Fibroblast of upper back skin (primary cell): ENCODE results near the gene KCNQ1.
A peak's percentile ranks its signal among the peaks of the same experiment; 100 is the strongest.

ENCODE experiments used
- DNase-seq: peaks from one replicate; pipeline ENCODE4 v3.0.0-alpha.2; 2013

Gene KCNQ1

GRCh38 chr11:2818503-2818902 lies 373.7 kb downstream of the KCNQ1 start:
- no peak for DNase-seq

GRCh38 chr11:2819316-2819715 lies 374.5 kb downstream of the KCNQ1 start:
- no peak for DNase-seq

- DNase-seq: no peak
These were observed 376.2 kb downstream of the KCNQ1 start for GRCh38 chr11:2820976-2821375.

GRCh38 chr11:2821891-2822290 lies 377.1 kb downstream of the KCNQ1 start:
- no peak for DNase-seq

GRCh38 chr11:2824851-2825250 lies 380.0 kb downstream of the KCNQ1 start:
- no peak for DNase-seq

GRCh38 chr11:2825261-2825888 lies 380.6 kb downstream of the KCNQ1 start:
- peak; percentile 84 for DNase-seq

- peak; percentile 99 for DNase-seq
These were observed 381.3 kb downstream of the KCNQ1 start for GRCh38 chr11:2825889-2826678.

GRCh38 chr11:2826679-2827056 lies 381.9 kb downstream of the KCNQ1 start:
- no peak for DNase-seq

- peak; percentile 19 for DNase-seq
These were observed 382.4 kb downstream of the KCNQ1 start for GRCh38 chr11:2827256-2827655.

- no peak for DNase-seq
These were observed 383.0 kb downstream of the KCNQ1 start for GRCh38 chr11:2827792-2828191.

GRCh38 chr11:2828585-2829330 lies 383.9 kb downstream of the KCNQ1 start:
- DNase-seq: no peak

- DNase-seq: no peak
These were observed 385.4 kb downstream of the KCNQ1 start for GRCh38 chr11:2830030-2830812.

- no peak for DNase-seq
These were observed 386.1 kb downstream of the KCNQ1 start for GRCh38 chr11:2830886-2831285.

- no peak for DNase-seq
These were observed 387.1 kb downstream of the KCNQ1 start for GRCh38 chr11:2831781-2832532.

- DNase-seq: no peak
These were observed 387.8 kb downstream of the KCNQ1 start for GRCh38 chr11:2832533-2833020.

- DNase-seq: no peak
These were observed 388.4 kb downstream of the KCNQ1 start for GRCh38 chr11:2833051-2833715.

- DNase-seq: no peak
These were observed 389.1 kb downstream of the KCNQ1 start for GRCh38 chr11:2833716-2834502.

GRCh38 chr11:2834503-2835273 lies 389.9 kb downstream of the KCNQ1 start:
- no peak for DNase-seq

GRCh38 chr11:2835296-2835695 lies 390.5 kb downstream of the KCNQ1 start:
- DNase-seq: peak; percentile 38

GRCh38 chr11:2835751-2836150 lies 390.9 kb downstream of the KCNQ1 start:
- DNase-seq: no peak
